GM21447 (cell line): ENCODE data around the gene DEPP1.

Experiments used
- ATAC-seq: cut with Tn5 transposase; IDR thresholded peaks from one replicate; pipeline ENCODE4 v1.9.1; 2021; ENCODE audit not compliant: unreplicated experiment

DEPP1 gene

DNA sequence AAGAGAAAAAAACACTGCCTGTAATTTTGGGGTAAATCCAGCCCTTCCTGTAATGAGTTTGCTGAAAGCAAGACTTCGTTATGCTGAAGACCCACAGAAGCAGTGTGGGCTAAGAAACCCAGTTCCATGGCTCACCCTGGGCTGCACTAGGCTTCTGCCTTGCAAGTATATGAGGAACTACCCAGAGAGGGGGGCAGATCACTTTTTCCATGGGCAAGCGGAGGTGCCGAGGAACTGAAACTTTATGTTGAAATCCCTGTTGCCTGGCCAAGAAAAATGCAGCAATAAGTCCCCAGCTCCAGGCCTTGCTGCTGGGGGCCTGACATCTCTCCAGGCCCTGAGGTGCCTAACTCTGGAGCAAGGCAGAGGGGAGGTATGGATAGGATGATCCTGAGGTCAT lies 10.5 kb downstream of the DEPP1 start:
- no peak for ATAC-seq

DNA sequence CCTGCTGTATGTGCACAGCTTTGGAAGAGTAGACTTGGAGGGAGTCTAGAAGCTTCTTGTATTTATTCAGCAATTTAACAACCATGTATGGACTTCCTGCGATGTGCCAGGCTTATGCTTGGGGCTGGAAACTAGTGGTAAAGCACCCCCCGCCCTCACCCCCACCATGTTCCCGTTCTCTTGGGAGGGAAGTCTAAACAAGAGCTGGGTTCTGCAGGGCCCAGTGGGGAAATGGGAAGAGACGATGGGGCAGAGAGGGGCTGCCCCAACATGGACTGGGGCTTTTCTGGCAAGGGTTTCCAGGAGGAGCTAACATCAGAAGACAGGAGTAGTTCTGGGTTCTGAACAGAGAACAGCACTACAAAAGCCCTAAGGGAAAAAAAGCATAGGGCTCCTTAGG lies 11.0 kb downstream of the DEPP1 start:
- no peak for ATAC-seq

DNA sequence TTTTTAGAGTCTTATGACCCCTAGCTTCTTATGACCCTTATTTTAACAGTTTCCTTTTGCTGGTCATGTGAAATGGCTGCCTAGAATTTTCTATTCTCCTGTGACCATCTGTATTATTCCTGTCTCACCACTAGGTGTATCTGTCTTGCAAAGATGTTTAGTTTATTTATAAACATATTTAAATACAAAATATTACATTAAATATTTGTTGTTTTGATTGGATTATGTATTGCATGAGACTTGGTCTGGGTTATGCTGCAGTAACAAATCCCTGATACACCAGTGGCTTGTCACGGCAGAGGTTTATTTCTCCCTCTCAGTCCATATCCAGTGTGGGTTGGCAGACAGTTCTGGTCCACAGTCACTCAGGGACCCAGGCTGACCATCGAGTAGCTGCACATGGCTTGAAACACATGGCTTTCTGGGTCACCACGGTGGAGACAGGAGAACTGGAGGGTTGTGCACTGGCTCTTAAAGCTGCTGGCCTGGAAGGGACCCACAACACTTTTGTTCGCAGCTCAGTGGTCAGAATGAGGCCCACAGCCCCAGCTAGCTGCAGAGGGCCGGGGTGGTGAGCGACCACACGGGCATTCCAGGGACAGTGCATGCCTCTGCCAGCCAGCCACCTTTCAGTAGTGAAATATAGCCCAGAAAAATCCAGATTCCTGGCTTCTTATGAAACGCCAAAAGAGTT lies 11.6 kb downstream of the DEPP1 start:
- no peak for ATAC-seq

GRCh38 chr10:44966129-44966815 lies 12.3 kb downstream of the DEPP1 start:
- ATAC-seq: peak; percentile 26

DNA sequence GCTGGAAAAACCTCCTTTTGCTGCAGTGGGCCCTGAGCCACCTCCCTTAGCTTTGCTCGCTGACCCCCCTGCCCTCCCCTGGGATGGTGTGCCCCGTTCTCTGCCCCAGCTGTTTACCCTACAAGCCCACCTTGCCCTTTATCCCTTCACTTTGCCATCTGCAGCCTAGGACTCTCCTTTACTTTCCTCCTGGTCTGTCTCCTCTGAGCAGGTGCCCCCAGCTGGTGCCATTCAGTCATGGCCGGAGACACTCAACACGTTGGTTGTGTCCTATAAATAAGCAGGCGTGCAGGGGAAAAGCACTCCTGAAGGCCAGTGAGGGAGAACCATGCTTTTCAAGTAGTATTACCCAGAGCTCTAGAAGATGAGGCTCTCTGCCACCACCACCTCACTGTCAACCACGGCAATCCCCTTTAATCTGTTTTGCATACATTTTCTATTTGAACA lies 12.9 kb downstream of the DEPP1 start:
- ATAC-seq: peak; percentile 27

DNA sequence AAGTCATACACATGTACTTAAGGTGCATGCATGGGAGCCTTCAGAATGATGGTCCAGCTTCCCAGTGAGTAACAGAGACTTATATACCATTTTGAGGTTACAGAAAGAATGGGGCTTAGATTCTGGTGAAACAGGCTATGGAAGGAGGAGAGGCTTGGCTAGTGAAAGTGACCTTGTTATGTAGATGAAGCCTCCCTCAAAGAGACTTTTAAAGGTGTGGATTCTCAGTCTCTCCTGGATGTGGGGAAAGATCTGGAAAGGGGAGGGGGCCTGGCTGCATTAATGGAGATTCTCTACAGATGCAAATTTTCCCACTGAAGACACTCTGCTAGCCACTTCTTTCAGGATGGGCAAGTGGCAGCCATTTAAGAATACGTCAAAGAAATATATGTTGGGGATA lies 13.5 kb downstream of the DEPP1 start:
- ATAC-seq: no peak

DNA sequence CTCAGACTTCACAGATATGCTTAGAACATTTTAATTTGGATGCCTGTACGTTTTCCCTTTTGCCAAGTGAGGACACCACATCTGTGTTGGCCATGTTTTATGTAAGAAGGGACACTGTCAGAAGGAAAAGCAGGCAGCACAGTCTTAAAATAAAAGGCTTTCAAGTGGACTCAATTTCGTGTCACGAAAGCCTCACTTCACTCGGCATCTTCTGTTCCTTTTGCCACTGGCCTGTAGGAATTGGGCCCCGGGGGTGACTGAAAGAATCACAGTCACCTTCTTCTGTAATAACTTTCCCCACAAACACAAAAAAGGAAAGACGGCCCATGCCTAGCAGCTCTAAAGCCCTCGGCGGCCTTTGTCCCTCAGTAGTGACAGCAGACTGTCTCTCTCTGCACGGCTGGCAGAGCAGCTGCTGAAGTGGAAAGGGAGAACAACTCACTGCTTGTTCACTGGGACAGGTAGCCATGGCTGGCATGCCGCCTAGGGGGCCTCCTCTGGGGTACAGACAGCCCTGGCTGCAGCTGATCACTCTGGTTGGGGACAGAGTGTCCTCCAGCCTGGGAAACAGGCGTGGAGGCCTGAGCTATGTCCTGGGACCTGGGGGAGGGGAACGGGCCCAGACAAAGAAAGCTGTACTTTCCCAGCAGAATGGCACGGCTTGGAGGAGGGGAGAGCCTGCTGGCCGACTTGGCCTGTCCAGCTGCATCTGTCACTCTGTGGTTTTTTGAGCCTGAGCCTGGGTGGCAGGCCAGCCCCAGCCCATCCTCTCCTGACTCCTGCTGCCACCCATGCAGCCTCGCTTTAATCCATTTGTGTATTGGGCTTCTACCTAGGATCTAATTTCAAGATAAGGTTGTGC lies 14.6 kb downstream of the DEPP1 start:
- ATAC-seq: no peak

GRCh38 chr10:44962870-44963738 lies 15.5 kb downstream of the DEPP1 start:
- no peak for ATAC-seq

DNA sequence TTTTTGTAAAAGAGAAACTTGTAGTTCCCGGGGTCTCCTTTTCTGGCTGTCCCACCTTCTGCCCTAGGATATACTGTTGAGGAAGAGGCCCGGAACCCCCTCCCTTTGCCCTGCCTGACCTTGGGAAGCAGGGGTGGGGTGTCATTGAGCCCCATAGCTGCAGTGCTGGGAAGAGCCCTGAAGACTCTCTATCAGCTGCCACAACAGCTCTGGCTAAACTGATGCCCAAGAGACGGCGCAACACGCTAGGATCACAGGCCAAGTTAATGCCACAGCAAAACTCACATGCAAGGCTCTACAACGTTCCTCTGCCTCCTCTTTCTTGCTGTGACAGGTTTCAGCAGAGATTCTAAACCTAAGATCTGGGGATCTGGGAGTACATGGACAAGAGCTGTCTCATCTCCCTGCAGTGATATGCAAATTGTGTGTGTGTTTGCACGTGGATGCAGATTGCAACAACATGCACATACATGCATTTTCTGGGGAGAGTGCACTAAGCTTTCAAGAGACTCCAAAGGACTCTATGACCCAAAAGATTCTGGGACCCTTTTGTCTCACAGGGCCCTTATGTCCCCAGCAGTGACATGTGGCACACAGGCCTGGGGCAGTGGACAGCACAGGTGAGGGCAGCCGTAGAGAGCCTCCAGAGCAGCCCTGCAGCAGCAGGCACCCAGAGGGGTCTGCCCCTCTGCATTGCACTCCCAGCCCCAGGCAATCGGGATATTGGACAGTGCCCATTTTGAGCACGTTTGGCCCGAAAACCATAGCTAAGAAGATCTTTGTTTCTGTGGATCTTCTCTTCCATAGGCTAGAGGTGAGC lies 16.5 kb downstream of the DEPP1 start:
- ATAC-seq: no peak

DNA sequence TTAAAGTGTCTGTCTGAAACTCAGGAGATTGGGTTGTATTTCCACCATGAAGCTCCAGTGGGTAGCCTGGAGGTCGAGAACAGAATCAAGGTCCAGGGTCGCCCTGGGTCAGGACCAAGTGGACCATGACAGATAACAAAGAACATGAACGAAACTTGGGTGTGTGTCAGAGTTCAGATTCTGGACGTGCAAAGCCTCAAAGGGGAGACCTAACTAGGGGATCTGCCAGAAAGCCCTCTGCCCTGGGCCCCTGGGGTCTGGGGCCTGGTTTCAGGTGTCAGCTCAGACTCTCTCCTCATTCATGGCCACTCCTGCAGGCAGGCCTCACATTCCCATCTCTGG lies 17.4 kb downstream of the DEPP1 start:
- ATAC-seq: no peak

DNA sequence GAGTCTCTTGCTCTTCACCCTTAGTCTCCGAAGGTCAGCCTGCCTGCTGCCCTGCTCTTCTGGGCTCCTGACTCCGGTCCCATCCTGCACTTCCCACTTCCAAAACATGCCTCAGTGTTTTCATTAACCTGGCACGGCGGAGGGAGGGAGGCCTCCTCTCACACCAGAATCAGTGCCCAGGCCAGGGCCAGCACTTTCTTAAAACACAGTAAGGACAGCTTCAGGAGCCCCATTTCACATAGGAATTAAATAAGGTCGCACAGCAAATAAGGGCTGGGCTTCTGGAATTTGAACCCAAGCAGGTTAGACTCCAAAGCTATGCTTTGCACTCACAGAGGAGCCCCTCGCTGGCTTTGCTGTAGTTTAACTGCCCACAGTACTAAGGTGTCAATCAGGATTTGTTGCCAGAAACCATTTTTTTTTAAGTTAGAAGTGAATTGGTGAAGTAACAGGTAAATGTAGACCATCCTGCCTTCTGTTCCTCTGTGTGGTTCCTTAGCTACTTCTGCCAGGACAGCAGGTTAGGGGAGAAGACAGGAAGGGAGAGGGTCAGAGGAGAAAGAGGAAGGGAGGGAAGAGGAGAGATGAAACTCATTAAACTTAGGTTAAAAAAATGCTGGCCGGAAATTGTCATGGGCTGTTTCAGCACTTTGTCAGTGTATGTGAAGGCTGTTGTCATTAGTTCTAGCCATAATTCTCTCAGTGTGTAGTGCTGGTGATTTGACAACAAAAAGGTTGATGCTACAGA lies 18.0 kb downstream of the DEPP1 start:
- ATAC-seq: no peak

DNA sequence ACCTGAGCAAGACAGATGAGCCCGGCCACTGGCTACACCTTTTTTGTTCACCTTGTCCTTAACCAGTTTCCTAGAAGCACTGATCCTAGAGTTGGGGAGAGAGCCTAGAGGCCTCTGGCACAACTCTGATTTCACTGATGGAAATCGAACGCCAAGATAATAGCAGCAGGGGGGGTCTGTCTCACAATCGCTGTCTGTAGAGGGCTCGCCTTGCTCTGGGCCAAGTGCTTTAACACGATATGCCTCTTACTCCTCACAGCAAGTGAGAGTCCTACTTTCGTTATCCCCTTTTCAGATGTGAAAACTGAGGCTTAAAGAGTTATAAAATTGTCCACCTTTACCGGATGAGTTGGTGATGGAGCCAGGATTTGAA lies 18.5 kb downstream of the DEPP1 start:
- no peak for ATAC-seq

DNA sequence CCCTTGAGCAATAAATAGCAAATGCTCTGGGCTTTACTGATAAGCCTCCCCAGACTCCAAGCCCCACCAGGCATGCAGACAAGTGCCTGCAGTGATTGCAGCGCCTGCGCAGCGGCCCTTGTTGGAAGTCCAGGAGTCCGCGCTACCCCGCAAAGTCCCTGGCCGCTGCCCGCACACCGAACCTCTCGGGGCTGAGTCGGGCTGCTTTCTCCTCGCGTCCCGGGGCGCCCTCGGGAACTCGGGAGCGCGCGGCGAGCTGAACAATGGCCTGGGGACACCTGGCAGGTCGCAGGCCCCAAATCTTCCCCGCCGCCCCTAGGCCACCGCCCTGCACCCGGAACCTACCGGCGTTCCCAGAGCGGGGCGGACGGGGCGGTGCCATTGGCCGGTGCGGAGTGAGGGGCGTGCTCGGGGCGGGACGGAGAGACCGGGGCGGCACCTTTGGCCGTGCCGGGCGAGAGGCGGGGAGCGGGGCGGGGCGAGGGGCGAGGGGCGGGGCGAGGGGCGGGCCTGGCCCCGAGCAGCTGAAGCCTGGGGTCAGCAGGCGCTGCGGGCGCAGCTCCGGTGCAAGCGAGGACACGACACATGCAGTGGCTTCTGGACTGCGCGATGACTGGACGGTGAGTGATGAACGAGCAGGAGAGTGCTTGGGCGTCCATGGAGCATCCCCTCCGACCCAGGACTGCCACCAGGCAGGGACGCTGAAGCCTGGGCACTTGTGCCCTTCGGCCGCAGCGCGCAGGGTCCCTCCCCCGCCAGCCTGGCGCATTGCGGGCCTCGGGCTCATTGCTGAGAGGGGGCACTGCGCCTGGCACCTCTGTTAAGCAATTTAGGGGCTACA lies 19.1 kb downstream of the DEPP1 start, which contains the start of gene RASSF4:
Gene RASSF4 (plus strand): TSS at position 556 of the 841 bp plus-strand sequence. CDS start 10,401 bp downstream, outside the sequence.
- peak; percentile 89 for ATAC-seq

- no peak for ATAC-seq
Observed at GRCh38 chr10:44958898-44959246, 19.7 kb downstream of the DEPP1 start.

GRCh38 chr10:44958196-44958897 lies 20.3 kb downstream of the DEPP1 start:
- ATAC-seq: no peak

- no peak for ATAC-seq
Observed at GRCh38 chr10:44956717-44957706, 21.6 kb downstream of the DEPP1 start.

GRCh38 chr10:44956226-44956625 lies 22.4 kb downstream of the DEPP1 start:
- no peak for ATAC-seq
